Left cardiac atrium (tissue), 4 donors: Measurements from ENCODE around the gene CUBN. TPM values are rescaled to one million over a fixed set of nuclear protein-coding genes. Genes with fewer than 3 reads are reported as not detected.
"Not testable (repeated sequence)": the region's sequence is repeated elsewhere in the genome, so short reads cannot be mapped to it uniquely, and the experiment has no call there.

Experiments
- ATAC-seq, 2 donors: fragments of 200-7000 bp; cut with Tn5 transposase; one replicate each; pipeline ENCODE4 v1.9.1; 2020; ENCODE audit warnings: mild to moderate bottlenecking in 2 of 2, moderate library complexity in 2 of 2
- DNase-seq: peaks from one replicate; pipeline ENCODE4 v3.0.0-alpha.2; 2020
- intact Hi-C, 2 donors: fragments of 100-400 bp; cut with DNase I; formaldehyde crosslinking; loops; one replicate each; pipeline versions ENCODE4 v1.14.1 to v1.15.1; 2022 to 2023
- total RNA-seq, 2 donors: library from RNA; stranded (reverse); fragmentation: NEBNext Ultra II Directional; extraction: Animal tissue kit (Norgen Biotek cat#: 25700); gene quantifications; one replicate each; pipeline ENCODE4 v1.2.1, GENCODE V29; 2021
- donor health status: DM: no; HTN: yes; CAD: no.
- donor health status: DM: no; HTN: yes; CAD: no; lungs with severe emphysema.
- donor health status: DM: yes; HTN: yes; CAD: no.
- donor health status: Dilated cardiomyopathy.

CUBN gene
- total RNA-seq, 2 donors from 2014 or later: 0.84 to 0.91 TPM

GRCh38 chr10:16827474-16827873, 302.1 kb downstream of the CUBN start:
- intact Hi-C loops, DNase-seq: not testable (repeated sequence)
- peak in 1 of 2 donors; percentile 14 for ATAC-seq

DNA sequence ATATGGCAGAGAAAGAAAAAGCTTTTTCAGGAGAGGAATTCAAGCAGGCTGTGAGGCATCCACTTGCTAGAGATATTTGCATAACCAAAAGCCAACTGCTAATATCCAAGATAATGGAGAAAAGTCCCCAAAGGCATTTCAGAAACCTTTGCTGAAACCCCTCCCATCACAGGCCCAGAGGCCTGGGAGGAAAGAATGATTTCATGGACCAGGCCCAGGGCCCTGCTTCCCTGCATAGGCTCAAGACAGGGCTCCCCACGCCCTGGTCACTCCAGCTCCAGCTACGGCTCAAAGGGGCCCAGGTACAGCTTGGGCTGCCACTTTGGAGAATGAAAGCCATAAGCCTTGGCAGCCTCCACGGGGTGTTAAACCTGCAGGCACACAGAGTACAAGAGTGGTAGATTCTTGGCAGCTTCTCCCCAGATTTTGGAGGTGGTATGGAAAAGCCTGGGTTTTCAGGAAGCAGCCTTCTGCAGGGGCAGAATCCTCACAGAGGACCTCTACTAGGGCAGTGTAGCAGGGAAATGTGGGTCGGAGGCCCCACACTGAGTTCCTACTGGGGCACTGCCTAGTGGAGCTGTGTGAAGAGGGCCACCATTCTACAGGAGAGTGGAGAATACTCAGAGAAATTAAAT, 306.8 kb downstream of the CUBN start:
- intact Hi-C loops: no loop called here
- DNase-seq (no peak), ATAC-seq (no peak)

- no peak for ATAC-seq
- no peak for DNase-seq
- intact Hi-C loops: no loop called here
These were observed 307.6 kb downstream of the CUBN start for GRCh38 chr10:16822027-16822426.

- ATAC-seq (no peak), DNase-seq (no peak)
- intact Hi-C loops: no loop called here
These were observed 309.2 kb downstream of the CUBN start for GRCh38 chr10:16820421-16820820.

DNA sequence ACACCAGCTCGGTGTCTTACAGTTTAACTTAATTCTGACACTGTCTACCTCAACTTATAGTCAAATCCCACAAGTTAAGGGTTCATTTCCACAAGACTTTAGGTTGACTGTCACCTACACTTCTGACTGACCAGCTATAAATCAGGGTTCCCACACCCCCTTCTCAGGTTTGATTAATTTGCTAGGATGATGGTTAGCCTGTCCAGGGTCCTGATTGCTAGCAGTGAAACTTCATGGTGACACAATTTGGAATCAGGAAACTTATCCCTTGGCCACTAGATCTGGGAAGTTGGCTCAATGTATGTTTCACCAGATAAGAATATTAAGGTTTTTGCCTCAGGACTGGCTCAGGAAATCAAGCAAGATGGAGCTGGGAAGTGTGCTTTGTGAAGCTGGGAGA, 309.6 kb downstream of the CUBN start:
- DNase-seq (no peak), ATAC-seq (no peak)
- intact Hi-C loops: no loop called here

- no peak for DNase-seq
- no peak for ATAC-seq
- intact Hi-C loops: no loop called here
These were observed 310.2 kb downstream of the CUBN start for GRCh38 chr10:16819436-16819835.

DNA sequence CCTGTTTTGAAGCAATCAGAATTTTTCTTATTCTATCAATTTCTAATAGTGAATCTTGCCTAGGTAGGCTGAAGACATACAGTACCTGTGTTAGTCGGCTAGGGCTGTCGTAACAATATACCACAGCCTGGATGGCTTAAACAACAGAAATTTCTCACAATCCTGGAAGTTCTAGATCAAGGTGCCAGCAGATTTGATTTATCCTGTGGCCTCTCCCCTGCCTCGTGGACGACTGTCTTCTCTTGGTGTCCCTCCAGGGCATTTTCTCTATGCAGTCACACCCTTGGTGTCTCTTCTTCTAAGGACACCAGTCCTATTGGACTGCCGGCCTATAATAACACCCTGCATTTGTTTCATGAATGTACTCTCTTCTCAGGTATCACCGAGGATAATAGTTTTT, 310.6 kb downstream of the CUBN start:
- intact Hi-C loops: no loop called here
- no peak for DNase-seq
- ATAC-seq: no peak

DNA sequence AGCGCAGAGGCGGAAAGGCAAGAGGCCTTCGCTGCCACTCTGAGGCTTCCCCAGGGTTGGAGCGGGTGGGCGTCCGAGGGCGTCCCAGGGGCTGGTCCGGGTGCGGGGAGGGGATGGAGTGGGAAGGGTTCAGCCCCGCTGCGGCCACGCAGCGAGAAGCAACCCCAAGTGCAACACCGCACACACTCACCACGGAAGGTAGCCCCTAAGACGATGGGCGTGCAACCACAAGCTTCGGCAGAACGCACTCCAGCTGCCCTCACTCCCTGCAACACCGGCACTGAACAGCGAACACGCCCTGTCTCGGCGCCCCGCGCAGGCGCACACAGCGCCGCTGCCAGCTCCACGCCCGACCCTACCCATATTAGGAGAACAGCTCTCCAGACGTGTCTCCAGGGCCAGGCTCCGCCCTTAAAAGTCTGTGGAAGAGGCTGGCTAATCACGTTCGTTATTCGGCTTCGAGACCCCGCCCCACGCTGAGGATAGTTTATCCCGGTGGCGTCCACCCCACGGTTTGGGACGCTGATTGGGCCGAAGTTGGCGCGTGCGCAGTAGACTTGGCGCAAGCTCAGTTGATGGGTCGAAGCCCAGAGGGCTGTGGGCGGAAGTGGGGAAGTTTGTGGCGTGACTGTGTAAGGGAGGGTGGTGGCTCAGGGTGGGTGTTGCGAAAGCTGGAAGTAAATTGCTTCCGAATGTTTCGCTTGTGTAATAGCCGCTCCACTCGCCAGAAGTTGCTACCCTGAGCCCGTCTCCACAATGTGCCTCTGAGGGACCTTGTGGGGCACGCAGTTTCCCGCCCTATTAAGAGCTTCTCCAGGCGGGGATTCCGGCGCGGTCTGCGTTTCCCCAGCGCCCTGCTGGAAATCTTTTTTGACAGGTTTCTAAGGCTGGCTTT, 312.2 kb downstream of the CUBN start, which contains the start of gene RSU1:
RSU1 (minus strand) TSS at position 300 of the 895 bp plus-strand sequence. CDS start 343 bp downstream, outside the sequence.
- DNase-seq (peak; percentile 100), ATAC-seq (peak; percentile 98)
- intact Hi-C loops: no loop called here

- ATAC-seq: no peak
- intact Hi-C loops: no loop called here
- no peak for DNase-seq
These were observed 312.8 kb downstream of the CUBN start for GRCh38 chr10:16816830-16817124.

DNA sequence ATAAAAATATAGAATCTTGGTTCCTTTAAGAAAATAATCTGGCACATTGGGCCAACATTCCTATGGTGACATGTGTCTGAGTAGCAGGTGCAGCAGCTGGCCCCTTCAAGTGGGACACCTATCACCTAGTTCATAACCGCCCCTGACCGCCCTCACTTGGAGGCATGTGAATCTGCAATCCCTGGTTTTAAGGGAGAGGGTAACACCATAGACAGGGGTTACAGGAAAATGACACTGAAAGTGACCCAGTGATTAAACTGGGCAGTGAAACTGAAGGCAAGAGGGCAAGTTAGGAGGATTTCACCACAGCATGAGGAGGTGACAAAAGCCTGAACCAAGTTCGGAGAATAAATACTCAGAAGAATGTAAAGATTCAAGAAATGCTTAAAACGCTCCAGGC, 313.4 kb downstream of the CUBN start:
- DNase-seq (no peak), ATAC-seq (no peak)
- intact Hi-C loops: no loop called here

DNA sequence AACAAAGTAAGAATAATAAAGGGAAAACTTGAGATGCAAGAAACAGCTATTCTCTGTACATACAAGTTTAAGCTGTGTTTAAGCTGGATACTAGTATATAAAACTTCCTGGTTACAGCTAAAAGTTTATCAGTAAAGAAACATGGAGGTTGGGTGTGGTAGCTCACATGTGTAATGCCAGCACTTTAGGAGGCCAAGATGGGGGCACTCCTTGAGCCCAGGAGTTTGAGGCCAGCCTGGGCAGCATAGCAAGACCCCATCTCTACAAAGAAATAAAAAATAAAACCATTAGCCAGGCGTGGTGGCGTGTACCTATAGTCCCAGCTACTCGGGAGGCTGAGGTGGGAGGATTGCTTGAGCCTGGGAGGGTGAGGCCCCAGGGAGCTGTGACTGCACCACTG, 315.6 kb downstream of the CUBN start:
- ATAC-seq (no peak), DNase-seq (no peak)
- intact Hi-C loops: no loop called here

DNA sequence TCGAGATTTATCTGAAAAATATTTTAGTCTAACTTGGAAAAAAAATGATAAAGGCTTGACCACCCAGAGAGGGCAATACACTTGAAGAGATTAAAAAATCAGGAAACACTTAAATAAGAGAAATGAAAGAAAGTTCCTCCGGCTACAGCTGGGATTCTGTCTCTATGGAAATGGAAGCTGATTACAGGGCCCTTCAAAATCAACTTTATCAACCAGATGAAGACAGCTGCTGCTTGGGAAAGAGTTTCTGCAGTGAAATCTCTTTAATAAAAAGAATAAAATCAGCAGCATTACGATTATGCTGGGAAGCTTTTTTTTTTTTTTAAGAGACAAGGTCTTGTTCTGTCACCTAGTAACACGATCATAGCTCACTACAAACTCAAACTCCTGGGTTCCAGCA, 316.9 kb downstream of the CUBN start:
- DNase-seq: no peak
- no peak for ATAC-seq
- intact Hi-C loops: no loop called here

- intact Hi-C loops: no loop called here
- DNase-seq (no peak), ATAC-seq (no peak)
These were observed 317.8 kb downstream of the CUBN start for GRCh38 chr10:16811765-16812164.

- ATAC-seq (no peak), DNase-seq (no peak)
- intact Hi-C loops: no loop called here
These were observed 318.3 kb downstream of the CUBN start for GRCh38 chr10:16811292-16811691.

GRCh38 chr10:16809074-16809718, 320.4 kb downstream of the CUBN start:
- ATAC-seq (peak; percentile 41 to 56), DNase-seq (peak; percentile 44)
- intact Hi-C loops: loop anchor here in 1 of 2 donors (10.0 kb wide), 1 partner anchor 904 kb away; no protein-coding TSS in a partner anchor

DNA sequence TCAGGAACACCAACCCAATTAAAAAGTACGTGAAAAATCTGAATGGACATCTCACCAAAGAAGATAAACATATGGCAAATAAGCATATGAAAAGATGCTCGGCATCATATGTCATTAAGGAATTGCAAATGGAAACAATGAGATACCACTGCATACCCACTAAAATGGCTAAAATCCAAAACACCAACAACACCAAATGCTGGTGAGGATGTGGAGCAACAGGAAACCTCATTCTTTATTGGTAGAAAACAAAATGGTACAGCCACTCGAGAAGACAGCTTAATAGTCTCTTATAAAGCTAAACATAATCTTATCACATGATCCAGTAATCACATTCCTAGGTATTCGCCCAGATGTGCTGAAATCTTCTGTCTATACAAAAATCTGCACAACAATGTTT, 325.5 kb downstream of the CUBN start:
- intact Hi-C loops: loop anchor here in 1 of 2 donors (10.0 kb wide), 1 partner anchor 899 kb away; no protein-coding TSS in a partner anchor
- ATAC-seq (no peak), DNase-seq (no peak)

DNA sequence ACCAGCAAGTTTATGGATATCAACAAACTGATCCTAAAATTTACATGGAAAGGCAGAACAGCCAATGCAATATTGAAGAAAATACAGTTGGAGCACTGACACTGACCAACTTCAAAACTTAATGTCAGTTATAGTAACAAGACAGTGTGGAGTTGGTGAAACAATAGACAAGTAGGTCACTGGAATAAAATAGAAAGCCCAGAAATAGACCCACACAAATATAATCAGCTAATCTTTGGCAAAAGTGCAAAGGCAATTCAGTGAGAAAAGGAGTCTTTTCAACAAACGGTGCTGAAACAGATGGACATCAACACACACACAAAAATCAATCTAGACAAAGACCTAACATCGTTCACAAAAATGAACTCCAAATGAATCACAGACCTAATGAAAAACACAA, 326.1 kb downstream of the CUBN start:
- DNase-seq (no peak), ATAC-seq (no peak)
- intact Hi-C loops: loop anchor here in 1 of 2 donors (10.0 kb wide), 1 partner anchor 899 kb away; no protein-coding TSS in a partner anchor

GRCh38 chr10:16799621-16800020, 330.0 kb downstream of the CUBN start:
- DNase-seq: no peak
- ATAC-seq: peak in 1 of 2 donors; percentile 47
- intact Hi-C loops: loop anchor here in 1 of 2 donors (10.0 kb wide), 1 partner anchor 895 kb away; no protein-coding TSS in a partner anchor

GRCh38 chr10:16798571-16798970, 331.0 kb downstream of the CUBN start:
- ATAC-seq (no peak), DNase-seq (no peak)
- intact Hi-C loops: no loop called here
